ENCODE results near the gene SNX12. TPM values are rescaled to one million over a fixed set of nuclear protein-coding genes. Genes with fewer than 3 reads are reported as not detected.

Gene SNX12
- total RNA-seq, 1 experiment from 2014 or later: 43.7 TPM

DNA sequence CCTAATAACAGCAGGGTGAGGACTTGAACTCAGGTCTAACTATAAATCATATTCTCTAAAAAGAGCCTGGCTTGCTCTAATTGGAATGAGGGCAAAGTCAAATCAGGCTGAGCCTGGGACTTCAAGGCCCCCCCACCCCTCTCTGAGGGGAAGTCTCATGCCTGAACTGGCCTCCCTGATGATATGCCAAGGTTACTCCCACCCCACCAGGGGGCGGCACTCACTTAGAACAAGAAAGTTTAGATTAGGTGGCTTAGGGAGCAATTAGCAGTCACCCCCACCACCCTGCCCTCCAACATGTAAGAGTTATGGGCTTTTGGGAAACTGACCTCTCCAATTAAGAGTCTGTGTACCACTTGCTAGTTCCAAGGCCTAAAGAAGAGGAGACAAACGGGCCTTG lies 30.2 kb upstream of the SNX12 start:
- intact Hi-C loops (cut with micrococcal nuclease): loop anchor here (5.0 kb wide), 1 partner anchor 79 kb away; no protein-coding TSS in a partner anchor
- DNase-seq (ENCODE audit: low read depth, low spot score) (peak; percentile 15), ATAC-seq (peak; percentile 24; the same call in 1 of the 2 replicates)
- Histone ChIP-seq H3K4me2 (ENCODE audit: low read length) (no peak overlapping the region), H2AFZ (ENCODE audit: low read depth, low read length, poor library complexity, severe bottlenecking) (no peak overlapping the region), H4K20me1 (ENCODE audit: insufficient read depth) (no peaks in the 10 kb centered on the region), H3K9ac (ENCODE audit: low read length) (no peak overlapping the region), H3K36me3 (ENCODE audit: control insufficient read depth in 1 of 2, insufficient read depth in 2 of 2, low read length in 2 of 2) (no peaks in the 10 kb centered on the region), H3K27ac (ENCODE audit: low read depth, low read length) (no peak overlapping the region), H3K9me2 (ENCODE audit: insufficient read depth) (no peaks in the 10 kb centered on the region), H3K4me3 (replicated peaks in 1 of 2; ENCODE audit: low read depth in 1 of 2, low read length in 2 of 2) (no peak overlapping the region), H3K27me3 (ENCODE audit: insufficient read depth, low read length) (no peaks in the 10 kb centered on the region), H3K79me2 (ENCODE audit: insufficient read depth, low read length) (no peaks in the 10 kb centered on the region), H3K9me3 (ENCODE audit: control insufficient read depth in 1 of 2, insufficient read depth in 1 of 2, low read depth in 1 of 2, low read length in 2 of 2) (no peaks in the 10 kb centered on the region), H3K4me1 (ENCODE audit: control insufficient read depth in 1 of 2, insufficient read depth in 2 of 2, low read length in 2 of 2) (peaks cover 0 to 14% of the 10 kb centered on the region in 2 experiments; a peak in 2 of 4 replicates)
- no TSS peak for BruUV-seq (replicated peaks)
- TF ChIP-seq CEBPB (IDR thresholded peaks at IDR 0.05; ENCODE audit: low read depth) (no peak), RAD21 (IDR thresholded peaks at IDR 0.05; ENCODE audit: low read depth) (peak; percentile 49), SP1 (IDR thresholded peaks at IDR 0.05; ENCODE audit: low read depth) (no peak), FOSL1 (IDR thresholded peaks at IDR 0.05; ENCODE audit: low read depth) (no peak), ZNF274 (IDR thresholded peaks at IDR 0.05; ENCODE audit: low read depth, low read length) (no peak), ATF3 (IDR thresholded peaks at IDR 0.05) (no peak), ZFX (IDR thresholded peaks at IDR 0.05) (no peak)
- TF ChIP-seq, protein P1, sequence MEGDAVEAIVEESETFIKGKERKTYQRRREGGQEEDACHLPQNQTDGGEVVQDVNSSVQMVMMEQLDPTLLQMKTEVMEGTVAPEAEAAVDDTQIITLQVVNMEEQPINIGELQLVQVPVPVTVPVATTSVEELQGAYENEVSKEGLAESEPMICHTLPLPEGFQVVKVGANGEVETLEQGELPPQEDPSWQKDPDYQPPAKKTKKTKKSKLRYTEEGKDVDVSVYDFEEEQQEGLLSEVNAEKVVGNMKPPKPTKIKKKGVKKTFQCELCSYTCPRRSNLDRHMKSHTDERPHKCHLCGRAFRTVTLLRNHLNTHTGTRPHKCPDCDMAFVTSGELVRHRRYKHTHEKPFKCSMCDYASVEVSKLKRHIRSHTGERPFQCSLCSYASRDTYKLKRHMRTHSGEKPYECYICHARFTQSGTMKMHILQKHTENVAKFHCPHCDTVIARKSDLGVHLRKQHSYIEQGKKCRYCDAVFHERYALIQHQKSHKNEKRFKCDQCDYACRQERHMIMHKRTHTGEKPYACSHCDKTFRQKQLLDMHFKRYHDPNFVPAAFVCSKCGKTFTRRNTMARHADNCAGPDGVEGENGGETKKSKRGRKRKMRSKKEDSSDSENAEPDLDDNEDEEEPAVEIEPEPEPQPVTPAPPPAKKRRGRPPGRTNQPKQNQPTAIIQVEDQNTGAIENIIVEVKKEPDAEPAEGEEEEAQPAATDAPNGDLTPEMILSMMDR (IDR thresholded peaks at IDR 0.05 in 2 of 3, conservative IDR thresholded peaks at IDR 0.05 in 1 of 3; ENCODE audit: borderline replicate concordance in 1 of 3, insufficient read depth in 1 of 3, low read depth in 2 of 3, low read length in 2 of 3): peak; percentile 15 to 53 (median 49); a peak in 4 of 6 replicates
- ChIA-PET RAD21 (ENCODE audit: low non-redundant PET in 1 of 2, low total read pairs in 2 of 2, uncharacterized antibody in 2 of 2, unreplicated experiment in 2 of 2) (no interaction called here), CTCF (interaction anchor here (0.5 kb wide), 1 partner anchor 156 kb away, joined by 3 read pairs; the partner anchor contains the start of gene ZMYM3), POLR2A (no interaction called here)

DNA sequence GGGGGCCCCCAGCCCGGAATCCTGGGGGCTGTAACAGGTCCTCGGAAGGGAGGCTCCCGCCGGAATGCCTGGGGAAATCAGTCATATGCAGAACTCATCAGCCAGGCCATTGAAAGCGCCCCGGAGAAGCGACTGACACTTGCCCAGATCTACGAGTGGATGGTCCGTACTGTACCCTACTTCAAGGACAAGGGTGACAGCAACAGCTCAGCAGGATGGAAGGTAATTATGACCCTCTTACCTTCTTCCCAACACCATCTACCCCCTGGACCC lies 28.6 kb upstream of the SNX12 start:
- Histone ChIP-seq H3K4me1 (ENCODE audit: control insufficient read depth in 1 of 2, insufficient read depth in 2 of 2, low read length in 2 of 2) (peaks cover 0 to 14% of the 10 kb centered on the region in 2 experiments; a peak in 2 of 4 replicates), H3K27me3 (ENCODE audit: insufficient read depth, low read length) (no peaks in the 10 kb centered on the region), H4K20me1 (ENCODE audit: insufficient read depth) (no peaks in the 10 kb centered on the region), H3K4me3 (replicated peaks in 1 of 2; ENCODE audit: low read depth in 1 of 2, low read length in 2 of 2) (peak overlapping the region; percentile 54 to 64), H3K4me2 (ENCODE audit: low read length) (peak overlapping the region; percentile 88), H3K9ac (ENCODE audit: low read length) (peak overlapping the region; percentile 47; the same call in 1 of the 2 replicates), H3K27ac (ENCODE audit: low read depth, low read length) (no peak overlapping the region), H2AFZ (ENCODE audit: low read depth, low read length, poor library complexity, severe bottlenecking) (no peak overlapping the region), H3K9me3 (ENCODE audit: control insufficient read depth in 1 of 2, insufficient read depth in 1 of 2, low read depth in 1 of 2, low read length in 2 of 2) (no peaks in the 10 kb centered on the region), H3K9me2 (ENCODE audit: insufficient read depth) (no peaks in the 10 kb centered on the region), H3K79me2 (ENCODE audit: insufficient read depth, low read length) (no peaks in the 10 kb centered on the region), H3K36me3 (ENCODE audit: control insufficient read depth in 1 of 2, insufficient read depth in 2 of 2, low read length in 2 of 2) (no peaks in the 10 kb centered on the region)
- CTCF ChIA-PET: no interaction called here
- DNase-seq (ENCODE audit: low read depth, low spot score) (no peak), ATAC-seq (no peak)
- BruUV-seq (replicated peaks): no TSS peak
- POLR2A ChIA-PET: no interaction called here
- RAD21 ChIA-PET (ENCODE audit: low non-redundant PET in 1 of 2, low total read pairs in 2 of 2, uncharacterized antibody in 2 of 2, unreplicated experiment in 2 of 2): no interaction called here
- intact Hi-C loops (cut with micrococcal nuclease): loop anchor here (5.0 kb wide), 1 partner anchor 81 kb away; no protein-coding TSS in a partner anchor
- TF ChIP-seq YY1 (IDR thresholded peaks at IDR 0.05; ENCODE audit: extremely low read depth, insufficient replicate concordance, low read depth, low read length) (no peak), SIN3A (IDR thresholded peaks at IDR 0.05; ENCODE audit: low read depth) (no peak), POLR2A (IDR thresholded peaks at IDR 0.05; ENCODE audit: borderline replicate concordance, extremely low read depth, insufficient read depth, insufficient read length) (no peak), REST (IDR thresholded peaks at IDR 0.05; ENCODE audit: low read depth) (no peak), SP1 (IDR thresholded peaks at IDR 0.05; ENCODE audit: low read depth) (no peak), MAX (IDR thresholded peaks at IDR 0.05) (no peak)

Data from HCT116 (cell line).